ENCODE data around the gene TM7SF2. TPM values are rescaled to one million over a fixed set of nuclear protein-coding genes. Genes with fewer than 3 reads are reported as not detected.
"Not testable (repeated sequence)": the region's sequence is repeated elsewhere in the genome, so short reads cannot be mapped to it uniquely, and the experiment has no call there.

The TM7SF2 gene
- polyA plus RNA-seq, 4 donors = 21.1 to 64.6 (median 40.3) TPM

DNA sequence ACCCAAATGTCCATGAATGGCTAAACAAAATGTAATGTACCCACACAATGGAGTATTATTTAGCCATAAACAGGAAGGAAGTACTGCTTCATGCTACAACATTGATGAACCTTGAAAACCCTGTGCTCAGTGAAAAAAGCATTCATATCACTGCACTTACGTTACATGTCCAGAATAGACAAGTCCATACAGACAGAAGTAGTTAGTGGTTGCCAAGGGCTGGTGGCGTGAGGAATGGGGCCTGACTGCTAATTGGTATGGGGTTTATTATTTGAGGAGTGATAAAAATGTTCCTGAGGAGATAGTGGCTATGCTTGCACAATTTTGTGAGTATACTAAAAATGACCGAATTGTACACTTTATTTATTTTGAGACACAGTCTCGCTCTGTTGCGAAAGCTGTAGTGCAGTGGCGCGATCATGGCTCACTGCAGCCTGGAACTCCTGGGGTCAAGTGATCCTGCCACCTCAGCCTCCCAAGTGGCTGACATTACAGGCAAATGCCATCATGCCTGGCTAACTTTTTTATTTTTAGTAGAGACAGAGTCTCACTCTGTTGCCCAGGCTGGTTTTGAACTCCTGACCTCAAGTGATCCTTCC lies 30.3 kb downstream of the TM7SF2 start:
- Histone ChIP-seq H3K27me3 (ENCODE audit: control insufficient read depth in 3 of 3, insufficient read depth in 3 of 3, low read length in 3 of 3) (peaks cover 0 to 2% (median 0%) of the 10 kb centered on the region in 3 donors), H3K4me1 (ENCODE audit: control insufficient read depth in 3 of 3, insufficient read depth in 2 of 3, low read depth in 1 of 3, low read length in 2 of 3) (no peaks in the 10 kb centered on the region), H3K36me3 (ENCODE audit: control insufficient read depth in 3 of 3, insufficient read depth in 2 of 3, low read depth in 1 of 3, low read length in 3 of 3) (no peaks in the 10 kb centered on the region), H3K27ac (ENCODE audit: low read depth in 1 of 3, low read length in 2 of 3) (no peak overlapping the region), H3K9me3 (ENCODE audit: control insufficient read depth in 2 of 2, insufficient read depth in 1 of 2, low read depth in 1 of 2, low read length in 1 of 2) (peaks cover 0 to 5% of the 10 kb centered on the region in 2 donors), H3K4me3 (ENCODE audit: low read depth in 1 of 3, low read length in 3 of 3) (no peak overlapping the region)
- 82 to 88% (median 85%) methylated on average over 7 of the region's 7 CpGs for WGBS, 3 donors
- DNase-seq (no peak), FAIRE-seq (no peak)

DNA sequence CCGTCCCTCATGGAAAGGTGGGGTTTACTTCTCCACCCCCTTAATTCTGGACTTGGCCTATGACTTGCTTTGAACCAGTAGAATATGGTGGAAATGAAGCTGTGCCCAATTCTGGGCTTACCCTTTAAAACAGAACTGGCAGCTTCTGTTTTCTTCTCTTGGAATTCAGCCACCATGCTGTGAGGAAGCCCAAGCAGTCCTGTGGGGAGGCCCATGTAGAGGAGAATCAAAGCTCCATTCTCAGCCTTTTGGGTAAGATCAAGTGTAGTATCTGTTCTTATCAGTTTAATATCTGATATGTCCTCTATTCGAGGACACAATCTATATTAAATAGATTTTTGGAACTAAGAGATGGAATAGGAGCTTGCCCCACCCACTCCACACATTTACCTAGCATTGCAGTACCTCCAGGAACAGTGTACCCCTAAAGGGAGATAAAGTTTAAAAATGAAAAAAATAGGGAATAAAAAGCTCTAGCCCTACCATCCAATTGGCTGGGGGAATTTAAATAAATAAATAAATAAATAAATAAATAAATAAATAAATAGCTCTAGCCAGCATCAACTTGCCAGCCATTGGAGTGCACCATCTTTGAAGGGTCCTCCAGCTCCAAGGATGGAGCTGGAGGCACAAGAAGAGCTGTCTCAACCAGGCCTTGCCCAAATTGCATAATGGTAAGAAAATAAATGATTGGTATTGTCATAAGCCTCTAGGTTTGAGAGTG lies 35.8 kb downstream of the TM7SF2 start:
- FAIRE-seq (no peak), DNase-seq (no peak)
- no peaks in the 10 kb centered on the region for H3K36me3 ChIP-seq (ENCODE audit: control insufficient read depth in 3 of 3, insufficient read depth in 2 of 3, low read depth in 1 of 3, low read length in 3 of 3)

DNA sequence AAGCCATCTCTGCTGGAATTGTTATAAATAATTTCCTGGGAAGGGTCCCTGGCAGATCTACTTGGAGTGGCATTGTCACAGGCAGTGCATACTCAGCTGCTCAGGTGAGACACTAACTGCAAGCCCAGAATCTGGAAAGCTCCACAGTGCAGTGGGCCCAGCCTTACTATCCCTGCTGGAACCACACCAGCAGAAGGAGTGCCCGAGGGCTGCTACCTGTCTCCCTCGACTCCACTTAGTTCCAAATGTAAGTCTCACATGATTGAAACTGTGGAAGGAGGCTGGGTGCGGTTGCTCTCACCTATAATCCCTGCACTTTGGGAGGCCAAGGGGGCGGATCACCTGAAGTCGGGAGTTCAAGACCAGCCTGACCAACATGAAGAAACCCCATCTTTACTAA lies 37.0 kb downstream of the TM7SF2 start:
- Histone ChIP-seq H3K9me3 (ENCODE audit: control insufficient read depth in 2 of 2, insufficient read depth in 1 of 2, low read depth in 1 of 2, low read length in 1 of 2) (peaks cover 0 to 10% of the 10 kb centered on the region in 2 donors), H3K36me3 (ENCODE audit: control insufficient read depth in 3 of 3, insufficient read depth in 2 of 3, low read depth in 1 of 3, low read length in 3 of 3) (no peaks in the 10 kb centered on the region), H3K27me3 (ENCODE audit: control insufficient read depth in 3 of 3, insufficient read depth in 3 of 3, low read length in 3 of 3) (peaks cover 0 to 2% (median 0%) of the 10 kb centered on the region in 3 donors), H3K27ac (ENCODE audit: low read depth in 1 of 3, low read length in 2 of 3) (no peak overlapping the region), H3K4me1 (ENCODE audit: control insufficient read depth in 3 of 3, insufficient read depth in 2 of 3, low read depth in 1 of 3, low read length in 2 of 3) (peaks cover 0 to 11% (median 2%) of the 10 kb centered on the region in 3 donors), H3K4me3 (ENCODE audit: low read depth in 1 of 3, low read length in 3 of 3) (no peak overlapping the region)
- DNase-seq (no peak), FAIRE-seq (no peak)
- 71 to 89% (median 88%) methylated on average over 5 of the region's 5 CpGs for WGBS, 3 donors

More for the DNA sequence above, 35.8 kb downstream of the TM7SF2 start:
- Histone ChIP-seq H3K4me1 (ENCODE audit: control insufficient read depth in 3 of 3, insufficient read depth in 2 of 3, low read depth in 1 of 3, low read length in 2 of 3) (peaks cover 0 to 11% (median 2%) of the 10 kb centered on the region in 3 donors), H3K9me3 (ENCODE audit: control insufficient read depth in 2 of 2, insufficient read depth in 1 of 2, low read depth in 1 of 2, low read length in 1 of 2) (peaks cover 0 to 10% of the 10 kb centered on the region in 2 donors), H3K27ac (ENCODE audit: low read depth in 1 of 3, low read length in 2 of 3) (no peak overlapping the region), H3K4me3 (ENCODE audit: low read depth in 1 of 3, low read length in 3 of 3) (no peak overlapping the region), H3K27me3 (ENCODE audit: control insufficient read depth in 3 of 3, insufficient read depth in 3 of 3, low read length in 3 of 3) (peaks cover 0 to 2% (median 0%) of the 10 kb centered on the region in 3 donors)
- WGBS, 3 donors = 75 to 81% (median 79%) methylated on average over 2 of the region's 2 CpGs

DNA sequence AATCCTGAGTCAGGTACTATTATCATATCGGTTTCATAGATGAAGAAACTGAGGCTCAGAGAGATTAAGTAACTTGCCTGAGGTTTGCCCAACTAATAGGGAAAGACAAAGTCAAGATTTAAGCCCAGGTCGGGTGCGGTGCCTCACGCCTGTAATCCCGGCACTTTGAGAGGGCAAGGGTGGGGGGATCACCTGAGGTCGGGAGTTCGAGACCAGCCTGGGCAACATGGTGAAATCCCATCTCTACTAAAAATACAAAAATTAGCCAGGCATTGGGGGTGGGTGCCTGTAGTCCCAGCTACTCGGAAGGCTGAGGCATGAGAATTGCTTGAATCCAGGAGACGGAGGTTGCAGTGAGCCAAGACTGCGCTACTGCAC lies 38.4 kb downstream of the TM7SF2 start:
- not testable (repeated sequence) for H3K4me3 ChIP-seq (ENCODE audit: low read depth in 1 of 3, low read length in 3 of 3); H3K36me3 ChIP-seq (ENCODE audit: control insufficient read depth in 3 of 3, insufficient read depth in 2 of 3, low read depth in 1 of 3, low read length in 3 of 3); DNase-seq; H3K9me3 ChIP-seq (ENCODE audit: control insufficient read depth in 2 of 2, insufficient read depth in 1 of 2, low read depth in 1 of 2, low read length in 1 of 2); FAIRE-seq; H3K27me3 ChIP-seq (ENCODE audit: control insufficient read depth in 3 of 3, insufficient read depth in 3 of 3, low read length in 3 of 3)
- WGBS, 3 donors = 65 to 74% (median 67%) methylated on average over 10 of the region's 10 CpGs
- Histone ChIP-seq H3K4me1 (ENCODE audit: control insufficient read depth in 3 of 3, insufficient read depth in 2 of 3, low read depth in 1 of 3, low read length in 2 of 3) (peaks cover 0 to 11% (median 2%) of the 10 kb centered on the region in 3 donors), H3K27ac (ENCODE audit: low read depth in 1 of 3, low read length in 2 of 3) (peak overlapping the region in 1 of 3 donors; percentile 95)

DNA sequence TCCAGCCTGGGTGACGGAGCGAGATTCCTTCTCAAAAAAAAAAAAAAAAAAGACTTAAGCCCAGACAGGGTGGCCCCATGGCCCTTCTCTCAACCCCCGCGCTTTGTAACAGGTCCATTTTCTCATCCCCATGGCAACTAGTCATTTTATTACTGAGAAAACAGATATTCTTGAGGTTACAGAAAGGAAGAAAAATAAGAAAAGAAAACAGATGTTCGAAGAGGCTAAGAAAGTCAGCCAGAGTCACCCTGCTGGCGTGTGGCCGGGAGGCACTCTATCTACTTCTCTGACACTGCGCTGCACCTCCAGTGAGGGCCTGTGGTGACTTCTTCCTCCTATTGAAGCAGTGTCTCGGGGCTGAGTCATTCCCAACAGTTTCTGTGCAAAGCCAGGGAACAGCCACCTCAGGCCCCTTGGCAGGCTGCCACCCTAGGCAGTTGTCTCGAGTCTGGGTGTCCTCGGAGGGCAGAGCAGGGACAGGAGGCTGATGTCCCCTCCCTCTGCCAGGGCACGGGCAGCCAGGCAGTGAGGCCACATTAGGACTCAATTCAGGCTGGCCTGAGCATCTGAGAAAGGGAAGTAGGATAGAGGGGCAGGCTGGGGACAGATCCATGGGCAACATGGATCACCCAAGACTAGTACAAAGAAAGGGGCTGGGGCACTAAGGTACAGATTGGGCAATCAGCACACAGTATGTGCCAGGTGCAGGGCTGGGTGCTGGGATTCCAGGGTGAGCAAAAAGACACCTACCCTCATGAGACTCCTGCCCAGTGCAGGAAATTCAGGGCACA lies 39.0 kb downstream of the TM7SF2 start:
- DNase-seq (peak; percentile 73 to 92), FAIRE-seq (no peak)
- no peaks in the 10 kb centered on the region for H3K36me3 ChIP-seq (ENCODE audit: control insufficient read depth in 3 of 3, insufficient read depth in 2 of 3, low read depth in 1 of 3, low read length in 3 of 3)
- no peak overlapping the region for H3K4me3 ChIP-seq (ENCODE audit: low read depth in 1 of 3, low read length in 3 of 3)
- peaks cover 0 to 10% of the 10 kb centered on the region in 2 donors for H3K9me3 ChIP-seq (ENCODE audit: control insufficient read depth in 2 of 2, insufficient read depth in 1 of 2, low read depth in 1 of 2, low read length in 1 of 2)
- H3K27me3 ChIP-seq (ENCODE audit: control insufficient read depth in 3 of 3, insufficient read depth in 3 of 3, low read length in 3 of 3) = no peaks in the 10 kb centered on the region
- 15 to 27% (median 18%) methylated on average over 12 of the region's 12 CpGs for WGBS, 3 donors
- H3K4me1 ChIP-seq (ENCODE audit: control insufficient read depth in 3 of 3, insufficient read depth in 2 of 3, low read depth in 1 of 3, low read length in 2 of 3) = peaks cover 0 to 11% (median 2%) of the 10 kb centered on the region in 3 donors
- peak overlapping the region; percentile 48 to 95 (median 51) for H3K27ac ChIP-seq (ENCODE audit: low read depth in 1 of 3, low read length in 2 of 3)

DNA sequence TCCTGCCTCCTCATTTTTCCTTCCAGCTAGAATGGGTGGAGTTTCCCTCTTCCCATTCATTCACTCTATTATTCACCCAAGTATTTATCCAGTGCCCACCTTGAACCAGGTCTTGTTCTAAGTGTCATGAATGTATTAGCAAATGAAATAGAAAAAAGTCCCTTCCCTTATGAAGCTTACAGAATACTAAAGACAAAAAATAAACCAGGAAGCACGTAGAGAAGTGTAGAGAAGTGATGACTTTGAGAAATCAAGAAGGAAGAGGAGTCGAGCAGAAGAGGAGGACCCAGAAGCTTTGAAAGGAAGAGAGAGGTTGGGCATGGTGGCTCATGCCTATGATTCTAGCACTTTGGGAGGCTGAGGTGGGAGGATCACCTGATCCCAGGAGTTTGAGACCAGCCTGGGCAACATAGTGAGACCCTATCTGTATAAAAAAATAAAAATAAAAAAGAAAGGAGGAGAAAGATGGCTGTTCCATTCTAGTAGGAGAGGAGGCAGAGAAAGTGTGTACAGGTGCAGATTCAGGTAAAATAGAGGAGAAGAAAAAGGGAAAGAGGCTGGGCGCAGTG lies 39.7 kb downstream of the TM7SF2 start:
- Histone ChIP-seq H3K4me3 (ENCODE audit: low read depth in 1 of 3, low read length in 3 of 3) (no peak overlapping the region), H3K27ac (ENCODE audit: low read depth in 1 of 3, low read length in 2 of 3) (peak overlapping the region in 1 of 3 donors; percentile 95), H3K9me3 (ENCODE audit: control insufficient read depth in 2 of 2, insufficient read depth in 1 of 2, low read depth in 1 of 2, low read length in 1 of 2) (peaks cover 0 to 9% of the 10 kb centered on the region in 2 donors), H3K36me3 (ENCODE audit: control insufficient read depth in 3 of 3, insufficient read depth in 2 of 3, low read depth in 1 of 3, low read length in 3 of 3) (no peaks in the 10 kb centered on the region), H3K27me3 (ENCODE audit: control insufficient read depth in 3 of 3, insufficient read depth in 3 of 3, low read length in 3 of 3) (no peaks in the 10 kb centered on the region), H3K4me1 (ENCODE audit: control insufficient read depth in 3 of 3, insufficient read depth in 2 of 3, low read depth in 1 of 3, low read length in 2 of 3) (peaks cover 0 to 11% (median 2%) of the 10 kb centered on the region in 3 donors)
- DNase-seq (no peak), FAIRE-seq (no peak)
- 55 to 62% (median 61%) methylated on average over 3 of the region's 3 CpGs for WGBS, 3 donors

DNA sequence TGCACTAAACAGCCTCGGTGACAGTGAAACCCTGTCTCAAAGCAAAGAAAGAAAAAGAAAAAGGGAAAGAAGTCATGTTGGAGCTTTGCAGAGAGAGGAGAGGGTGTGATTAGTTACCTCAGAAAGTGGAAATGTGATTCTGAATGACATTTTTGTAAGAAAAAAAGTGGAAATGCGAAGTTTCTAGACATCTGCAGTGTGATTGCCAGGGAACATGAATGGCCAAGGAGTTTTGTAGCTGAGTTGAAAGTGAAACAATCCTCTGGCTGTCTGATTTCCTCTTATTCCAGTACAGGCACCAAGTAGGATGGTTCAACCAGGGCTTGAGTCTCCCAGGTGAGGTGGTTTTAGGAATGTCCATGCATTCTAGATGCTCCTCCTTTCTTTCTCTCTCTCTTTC lies 40.5 kb downstream of the TM7SF2 start:
- no peak overlapping the region for H3K4me3 ChIP-seq (ENCODE audit: low read depth in 1 of 3, low read length in 3 of 3)
- H3K4me1 ChIP-seq (ENCODE audit: control insufficient read depth in 3 of 3, insufficient read depth in 2 of 3, low read depth in 1 of 3, low read length in 2 of 3) = peaks cover 0 to 11% (median 2%) of the 10 kb centered on the region in 3 donors
- no peak for FAIRE-seq
- peak overlapping the region in 1 of 3 donors; percentile 47 for H3K27ac ChIP-seq (ENCODE audit: low read depth in 1 of 3, low read length in 2 of 3)
- DNase-seq = peak in 1 of 2 donors; percentile 41
- WGBS, 3 donors = 27 to 51% (median 44%) methylated on average over 2 of the region's 2 CpGs
- H3K36me3 ChIP-seq (ENCODE audit: control insufficient read depth in 3 of 3, insufficient read depth in 2 of 3, low read depth in 1 of 3, low read length in 3 of 3) = no peaks in the 10 kb centered on the region
- no peaks in the 10 kb centered on the region for H3K27me3 ChIP-seq (ENCODE audit: control insufficient read depth in 3 of 3, insufficient read depth in 3 of 3, low read length in 3 of 3)
- H3K9me3 ChIP-seq (ENCODE audit: control insufficient read depth in 2 of 2, insufficient read depth in 1 of 2, low read depth in 1 of 2, low read length in 1 of 2) = peaks cover 0 to 3% of the 10 kb centered on the region in 2 donors

DNA sequence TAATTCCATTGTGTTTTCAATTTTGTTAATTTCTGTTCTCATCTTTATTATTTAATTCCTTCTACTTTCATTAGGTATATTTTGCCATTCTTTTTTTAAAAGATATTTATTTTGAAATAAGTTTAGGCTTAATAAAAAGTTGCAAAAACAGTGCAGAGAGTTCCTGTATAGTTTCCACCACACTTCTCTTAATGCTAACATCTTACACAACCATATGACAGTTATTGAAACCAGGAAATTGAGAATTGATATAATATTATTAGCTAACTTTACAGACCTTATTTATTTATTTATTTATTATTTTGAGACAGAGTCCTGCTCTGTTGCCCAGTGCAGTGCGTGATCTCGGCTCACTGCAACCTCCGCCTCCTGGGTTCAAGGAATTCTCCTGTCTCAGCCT lies 44.6 kb downstream of the TM7SF2 start:
- H3K27ac ChIP-seq (ENCODE audit: low read depth in 1 of 3, low read length in 2 of 3) = no peak overlapping the region
- H3K36me3 ChIP-seq (ENCODE audit: control insufficient read depth in 3 of 3, insufficient read depth in 2 of 3, low read depth in 1 of 3, low read length in 3 of 3) = no peaks in the 10 kb centered on the region
- WGBS, 3 donors = 95 to 99% (median 98%) methylated on average over 3 of the region's 3 CpGs
- no peak overlapping the region for H3K4me3 ChIP-seq (ENCODE audit: low read depth in 1 of 3, low read length in 3 of 3)
- H3K4me1 ChIP-seq (ENCODE audit: control insufficient read depth in 3 of 3, insufficient read depth in 2 of 3, low read depth in 1 of 3, low read length in 2 of 3) = no peaks in the 10 kb centered on the region
- no peaks in the 10 kb centered on the region for H3K9me3 ChIP-seq (ENCODE audit: control insufficient read depth in 2 of 2, insufficient read depth in 1 of 2, low read depth in 1 of 2, low read length in 1 of 2)
- no peak for DNase-seq
- no peaks in the 10 kb centered on the region for H3K27me3 ChIP-seq (ENCODE audit: control insufficient read depth in 3 of 3, insufficient read depth in 3 of 3, low read length in 3 of 3)
- FAIRE-seq = no peak

All from small intestine (tissue), 7 donors.